ENCODE measurements around the gene MPND. TPM values are rescaled to one million over a fixed set of nuclear protein-coding genes. Genes with fewer than 3 reads are reported as not detected.

Gene MPND
- polyA plus RNA-seq, 1 of the 3 experiments (the other 2 are of a cell fraction) = 21.3 TPM

- no peak for TF ChIP-seq REST (IDR thresholded peaks at IDR 0.05; ENCODE audit: low read depth, low read length)
Observed at GRCh38 chr19:4322942-4323665, 20.3 kb upstream of the MPND start (continued).

- TF ChIP-seq RCOR1 (IDR thresholded peaks at IDR 0.05; ENCODE audit: low read length) (no peak), CHD2 (IDR thresholded peaks at IDR 0.05; ENCODE audit: low read length, partially characterized antibody) (no peak), TAF1 (IDR thresholded peaks at IDR 0.05; ENCODE audit: borderline replicate concordance, low read depth, low read length) (no peak), USF2 (IDR thresholded peaks at IDR 0.05; ENCODE audit: borderline replicate concordance, low read depth, low read length) (no peak)
- peaks cover 0 to 14% of the 10 kb centered on the region in 2 experiments; a peak in 2 of 4 replicates for H3K4me1 ChIP-seq (ENCODE audit: control insufficient read depth in 1 of 2, insufficient read depth in 2 of 2, low read depth in 1 of 2, low read length in 1 of 2)
- peaks cover 2% of the 10 kb centered on the region; the same call in 1 of the 2 replicates for H3K79me2 ChIP-seq (ENCODE audit: insufficient read depth)
- peaks cover 6% of the 10 kb centered on the region for H3F3A ChIP-seq (replicated peaks; ENCODE audit: insufficient read depth)
- 100% methylated on average over 1 of the region's 9 CpGs for WGBS (ENCODE audit: low lambda C conversion rate)
- peaks cover 5% of the 10 kb centered on the region in 2 experiments for H3K36me3 ChIP-seq (replicated peaks in 1 of 2; ENCODE audit: control insufficient read depth in 1 of 2, insufficient read depth in 2 of 2, low read length in 1 of 2)
- H3K9me3 ChIP-seq = no peaks in the 10 kb centered on the region
- no peak overlapping the region for H2AFZ ChIP-seq (ENCODE audit: low read depth)
- H3K4me2 ChIP-seq = no peak overlapping the region
- no peaks in the 10 kb centered on the region for H3K27me3 ChIP-seq (ENCODE audit: insufficient read depth)
- no peaks in the 10 kb centered on the region for H4K20me1 ChIP-seq (ENCODE audit: insufficient read depth)
- no peaks in the 10 kb centered on the region for H3K9me2 ChIP-seq
- no peak overlapping the region for H3K4me3 ChIP-seq (ENCODE audit: low read depth in 2 of 2, low read length in 1 of 2)
- ChIA-PET POLR2A (interaction anchor here (0.6 to 1.1 kb wide), 6 partner anchors 10 to 47 kb away, joined by 3 to 4 read pairs (median 3); partner anchors contain the start of gene MPND), CTCF (no interaction called here)
- DNase-seq = no peak
- H3K9ac ChIP-seq = no peak overlapping the region
- H3K27ac ChIP-seq (ENCODE audit: low read depth in 2 of 2, low read length in 1 of 2) = no peak overlapping the region
Observed at GRCh38 chr19:4323692-4324091, 19.7 kb upstream of the MPND start.

- CTCF ChIA-PET = no interaction called here
- H3K79me2 ChIP-seq (ENCODE audit: insufficient read depth) = peaks cover 7% of the 10 kb centered on the region; the same call in 1 of the 2 replicates
- peaks cover 0 to 15% of the 10 kb centered on the region in 2 experiments; a peak in 2 of 4 replicates for H3K4me1 ChIP-seq (ENCODE audit: control insufficient read depth in 1 of 2, insufficient read depth in 2 of 2, low read depth in 1 of 2, low read length in 1 of 2)
- TF ChIP-seq RXRA (IDR thresholded peaks at IDR 0.05; ENCODE audit: borderline replicate concordance, low read depth) = no peak
- TF ChIP-seq YY1 (IDR thresholded peaks at IDR 0.05; ENCODE audit: low read depth) = no peak
- TF ChIP-seq GATA2 (CRISPR knock-in tag; IDR thresholded peaks at IDR 0.05) = no peak
- no peak for TF ChIP-seq EZH2phosphoT487 (IDR thresholded peaks at IDR 0.05; ENCODE audit: borderline replicate concordance, low read depth)
- no peak for TF ChIP-seq TAF1 (IDR thresholded peaks at IDR 0.05; ENCODE audit: borderline replicate concordance, low read depth, low read length)
- TF ChIP-seq RAD21 (IDR thresholded peaks at IDR 0.05; ENCODE audit: low read length) = no peak
- no peak for TF ChIP-seq REST (IDR thresholded peaks at IDR 0.05; ENCODE audit: low read depth, low read length)
- no peak for TF ChIP-seq CTCF (IDR thresholded peaks at IDR 0.05)
Observed at GRCh38 chr19:4324228-4324627, 19.1 kb upstream of the MPND start.

More at GRCh38 chr19:4324228-4324627, 19.1 kb upstream of the MPND start:
- Histone ChIP-seq H3F3A (replicated peaks; ENCODE audit: insufficient read depth) (peaks cover 6% of the 10 kb centered on the region), H2AFZ (ENCODE audit: low read depth) (no peak overlapping the region), H3K9ac (no peak overlapping the region), H3K27ac (ENCODE audit: low read depth in 2 of 2, low read length in 1 of 2) (no peak overlapping the region), H3K9me3 (no peaks in the 10 kb centered on the region), H3K4me3 (ENCODE audit: low read depth in 2 of 2, low read length in 1 of 2) (no peak overlapping the region), H3K27me3 (ENCODE audit: insufficient read depth) (no peaks in the 10 kb centered on the region), H3K36me3 (replicated peaks in 1 of 2; ENCODE audit: control insufficient read depth in 1 of 2, insufficient read depth in 2 of 2, low read length in 1 of 2) (no peaks in the 10 kb centered on the region), H3K9me2 (no peaks in the 10 kb centered on the region), H4K20me1 (ENCODE audit: insufficient read depth) (no peaks in the 10 kb centered on the region), H3K4me2 (no peak overlapping the region)
- no peak for DNase-seq
- POLR2A ChIA-PET = interaction anchor here (0.8 to 1.1 kb wide), 4 partner anchors 11 to 48 kb away, joined by 3 to 4 read pairs (median 4); no protein-coding TSS in a partner anchor
- 97% methylated on average over 11 of the region's 12 CpGs for WGBS (ENCODE audit: low lambda C conversion rate)
